GM12872 (cell line): ENCODE measurements around the gene PDE1A.

Experiments
- CTCF ChIP-seq: IDR thresholded peaks from 3 replicates; pipeline ENCODE4 v1.5.1; 2011; ENCODE audit warnings: low read depth, mild to moderate bottlenecking, low read length, moderate library complexity; ENCODE audit not compliant: insufficient read depth

Gene PDE1A

GRCh38 chr2:182324665-182325064 is 102.2 kb downstream of the PDE1A start:
- TF ChIP-seq CTCF: no peak

GRCh38 chr2:182321096-182321495 is 105.7 kb downstream of the PDE1A start:
- no peak for TF ChIP-seq CTCF

- TF ChIP-seq CTCF: no peak
Observed at GRCh38 chr2:182319556-182320505, 107.0 kb downstream of the PDE1A start.

- TF ChIP-seq CTCF: no peak
Observed at GRCh38 chr2:182318466-182319220, 108.2 kb downstream of the PDE1A start.

GRCh38 chr2:182316950-182317349 is 109.9 kb downstream of the PDE1A start:
- TF ChIP-seq CTCF: no peak

GRCh38 chr2:182302972-182303371 is 123.9 kb downstream of the PDE1A start:
- TF ChIP-seq CTCF: no peak

- no peak for TF ChIP-seq CTCF
Observed at GRCh38 chr2:182302174-182302573, 124.7 kb downstream of the PDE1A start.
